ENCODE measurements around the gene PDE4B.

- TF ChIP-seq CTCF (IDR thresholded peaks at IDR 0.05; ENCODE audit: low read length) (no peak), EZH2 (IDR thresholded peaks at IDR 0.05; ENCODE audit: borderline replicate concordance, low read length) (no peak)
Measured at GRCh38 chr1:65758128-65758527, 34.6 kb upstream of the PDE4B start.
